D341Med (cell line): Measurements from ENCODE around the gene CDH4.

ENCODE experiments used
- DNase-seq: peaks from one replicate; pipeline ENCODE4 v3.0.0; 2012; ENCODE audit warnings: low spot score

The CDH4 gene

DNA sequence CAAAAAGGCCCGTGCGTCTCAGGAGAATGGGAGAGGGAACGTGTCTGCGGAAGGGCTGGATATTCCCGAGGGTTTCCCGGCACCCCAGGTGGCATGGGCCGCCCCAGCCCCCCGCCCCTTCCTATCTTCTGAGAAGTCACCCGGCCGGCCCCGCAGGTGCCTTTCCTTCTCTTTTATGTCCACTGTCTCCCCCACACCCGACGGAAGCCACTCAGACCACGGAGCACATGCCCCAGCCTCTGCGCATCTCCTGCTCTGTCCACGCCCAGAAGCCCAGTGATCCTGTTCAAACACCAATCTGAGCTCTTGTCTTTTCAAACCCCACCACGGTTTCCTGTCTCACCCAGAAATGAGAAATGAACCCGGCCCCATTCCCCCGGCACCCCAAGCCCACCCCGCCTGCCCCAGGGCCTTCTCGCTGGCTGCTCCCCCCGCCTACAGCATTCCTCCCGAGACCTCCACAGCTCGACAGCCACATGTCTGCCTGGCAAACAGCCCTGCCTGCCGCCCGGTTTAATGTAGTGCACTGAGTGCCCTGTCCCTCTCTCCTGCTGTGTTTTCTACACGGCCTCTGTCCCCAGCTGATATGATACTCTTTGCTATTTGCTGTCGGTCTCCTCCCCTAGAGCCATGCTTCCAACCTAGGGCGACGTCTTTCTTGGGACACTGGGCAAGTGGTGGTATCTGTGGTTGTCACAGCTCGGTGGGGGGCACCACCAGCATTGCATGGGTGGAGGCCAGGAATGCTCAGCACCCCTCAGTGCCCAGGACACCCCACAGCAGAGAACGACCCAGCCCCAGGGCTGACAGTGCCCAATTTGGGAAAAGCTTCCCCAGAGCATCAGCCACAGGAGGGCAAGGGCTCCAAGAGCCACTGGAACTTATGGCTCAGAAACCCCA is 630.9 kb downstream of the CDH4 start:
- DNase-seq = no peak

GRCh38 chr20:61883857-61884393 is 631.9 kb downstream of the CDH4 start:
- no peak for DNase-seq

DNA sequence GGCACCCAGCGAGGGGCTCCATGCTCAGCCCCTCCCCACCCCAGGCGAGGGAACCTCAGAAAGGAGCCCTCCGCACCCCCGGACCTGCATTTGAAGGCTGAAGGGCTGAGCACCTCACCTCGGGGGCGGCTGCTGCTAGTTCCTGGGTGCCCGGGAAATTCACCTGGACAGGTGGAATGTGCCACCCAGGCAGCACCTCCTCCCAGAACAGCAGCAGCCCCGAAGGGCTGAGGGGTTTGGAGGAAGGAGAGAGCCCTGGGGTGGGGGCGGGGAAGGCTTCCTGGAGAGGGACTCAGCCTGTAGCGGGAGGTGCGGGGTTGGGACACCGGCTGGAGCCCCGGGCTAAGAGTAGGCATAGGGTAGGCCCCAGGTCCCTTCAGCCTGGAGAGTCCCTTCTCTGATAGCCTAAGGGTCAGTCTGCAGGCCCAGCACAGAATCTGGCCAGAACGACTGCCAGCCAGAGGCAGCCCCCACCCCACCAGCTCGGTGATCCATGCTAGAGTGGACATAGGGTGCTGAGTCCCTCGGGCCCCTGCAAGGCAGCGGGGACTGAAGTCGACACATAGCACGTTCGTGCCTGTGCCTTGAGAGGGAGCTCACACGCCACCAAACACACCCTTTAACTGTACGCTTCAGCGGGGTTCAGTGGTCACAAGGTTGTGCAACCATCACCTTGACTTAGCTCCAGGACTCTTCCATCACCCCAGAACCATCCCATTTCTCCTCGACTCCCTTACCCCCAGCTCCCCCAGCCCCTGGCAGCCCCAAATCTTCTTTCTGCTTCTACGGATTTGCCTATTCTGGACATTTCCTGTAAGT is 632.7 kb downstream of the CDH4 start:
- DNase-seq = no peak

DNA sequence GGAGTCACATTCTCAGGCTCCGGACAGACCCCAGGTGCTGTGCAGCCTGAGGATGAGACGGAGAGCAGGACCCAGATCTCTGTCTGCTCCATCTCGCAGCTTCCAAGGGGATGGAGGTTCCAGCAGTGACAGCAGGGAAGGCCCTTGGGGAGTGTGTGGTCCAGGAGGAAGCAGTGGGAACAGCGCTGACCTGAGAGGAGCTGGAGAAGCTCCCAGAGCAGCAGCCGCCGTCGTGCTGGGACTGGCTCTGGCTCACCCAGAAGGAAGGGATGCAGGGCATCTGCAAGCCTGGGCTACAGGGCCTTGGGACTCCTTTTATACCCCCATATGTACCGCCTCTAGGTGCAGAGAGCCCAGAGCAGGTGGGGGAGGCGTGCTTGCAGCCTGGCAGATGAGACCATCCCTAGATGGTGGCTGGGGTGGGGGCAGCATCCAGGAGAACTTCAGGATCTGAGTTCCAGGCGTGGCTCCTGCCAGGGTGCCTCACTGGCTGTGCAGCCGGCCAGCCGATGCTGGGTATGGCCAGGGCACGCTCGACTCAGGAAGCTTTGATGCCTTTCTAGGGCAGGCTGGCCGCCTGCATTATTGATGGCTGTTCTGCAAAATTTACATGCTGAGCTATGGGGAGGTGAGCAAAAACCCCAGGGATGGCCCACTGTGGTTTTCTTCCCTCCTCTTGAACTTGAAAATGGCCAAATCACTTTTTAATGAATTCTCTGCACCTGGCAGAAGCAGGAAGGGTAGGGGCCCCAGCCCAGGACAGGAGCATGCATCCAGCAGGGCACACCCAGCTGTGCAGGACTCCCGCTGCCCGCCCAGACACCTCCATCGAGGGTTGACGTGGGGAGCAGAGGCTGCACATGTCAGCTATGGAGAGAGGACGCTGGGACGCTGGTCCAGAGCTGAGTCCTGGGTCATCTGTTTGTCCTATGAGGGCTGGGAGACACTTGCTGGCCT is 634.0 kb downstream of the CDH4 start:
- no peak for DNase-seq

- DNase-seq = peak; percentile 75
Measured at GRCh38 chr20:61886721-61887595, 634.9 kb downstream of the CDH4 start.

DNA sequence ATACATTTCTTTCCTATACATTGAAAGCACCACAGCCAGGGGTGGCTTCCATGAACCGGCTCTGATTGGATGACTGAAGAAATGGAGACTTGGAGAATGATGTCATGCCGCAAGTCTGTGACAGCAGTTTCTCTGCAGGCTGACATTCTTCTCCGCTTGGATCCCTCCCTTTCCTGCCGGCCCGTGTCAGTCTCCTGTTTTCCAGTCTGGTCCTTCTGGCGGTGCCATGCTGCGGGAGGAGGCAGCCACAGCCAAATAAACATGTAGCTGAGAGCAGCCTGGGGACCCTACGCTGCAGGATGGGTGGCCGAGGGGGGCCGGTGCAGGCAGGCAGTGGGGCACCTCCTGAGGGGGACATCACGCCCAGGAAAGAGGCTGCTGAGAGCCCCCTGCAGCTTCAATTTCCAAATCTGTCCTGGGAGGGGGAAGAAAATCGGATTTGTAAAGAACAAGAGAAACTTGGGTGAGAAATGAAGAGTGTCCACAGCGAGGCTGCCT is 635.6 kb downstream of the CDH4 start:
- DNase-seq = no peak

- DNase-seq = no peak
Measured at GRCh38 chr20:61888101-61888865, 636.2 kb downstream of the CDH4 start.

DNA sequence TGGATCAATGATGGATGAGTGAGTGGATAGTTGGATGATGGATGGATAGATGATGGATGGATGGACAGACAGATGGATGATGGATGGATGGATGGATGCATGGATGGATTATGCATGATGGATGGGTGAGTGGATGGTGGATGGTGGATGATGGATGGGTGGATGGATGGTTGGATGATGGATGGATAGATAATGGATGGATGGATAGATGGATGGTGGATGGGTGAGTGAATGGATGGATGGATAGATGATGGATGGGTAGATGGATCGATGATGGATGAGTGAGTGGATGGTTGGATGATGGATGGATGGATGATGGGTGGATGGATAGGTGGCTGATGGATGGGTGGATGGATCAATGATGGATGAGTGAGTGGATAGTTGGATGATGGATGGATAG is 637.6 kb downstream of the CDH4 start:
- DNase-seq = no peak

GRCh38 chr20:61890210-61890609 is 638.1 kb downstream of the CDH4 start:
- DNase-seq = no peak

DNA sequence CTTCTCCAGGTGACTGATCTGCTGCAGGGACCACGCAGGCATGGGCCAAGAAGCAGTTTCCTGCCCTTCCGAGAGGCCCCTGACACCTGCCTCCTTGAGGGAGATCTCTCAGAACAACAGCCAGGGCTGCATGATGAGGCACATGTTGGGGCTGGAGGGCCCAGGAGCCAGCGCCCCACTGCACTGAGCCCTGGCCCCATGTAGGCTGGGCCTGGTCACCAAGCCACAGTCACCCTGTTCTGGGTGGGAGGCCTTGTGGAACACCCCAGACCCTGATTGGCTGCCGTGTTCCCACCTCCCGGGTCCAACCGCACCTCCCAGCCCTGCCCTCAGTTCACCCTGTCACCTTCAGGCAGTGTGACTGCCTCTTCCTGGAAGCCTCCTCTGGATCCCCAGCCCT is 639.4 kb downstream of the CDH4 start:
- no peak for DNase-seq

- no peak for DNase-seq
Measured at GRCh38 chr20:61891916-61892649, 640.0 kb downstream of the CDH4 start.

- DNase-seq = no peak
Measured at GRCh38 chr20:61895016-61895415, 643.0 kb downstream of the CDH4 start.

- DNase-seq = no peak
Measured at GRCh38 chr20:61895686-61896057, 643.6 kb downstream of the CDH4 start.

DNA sequence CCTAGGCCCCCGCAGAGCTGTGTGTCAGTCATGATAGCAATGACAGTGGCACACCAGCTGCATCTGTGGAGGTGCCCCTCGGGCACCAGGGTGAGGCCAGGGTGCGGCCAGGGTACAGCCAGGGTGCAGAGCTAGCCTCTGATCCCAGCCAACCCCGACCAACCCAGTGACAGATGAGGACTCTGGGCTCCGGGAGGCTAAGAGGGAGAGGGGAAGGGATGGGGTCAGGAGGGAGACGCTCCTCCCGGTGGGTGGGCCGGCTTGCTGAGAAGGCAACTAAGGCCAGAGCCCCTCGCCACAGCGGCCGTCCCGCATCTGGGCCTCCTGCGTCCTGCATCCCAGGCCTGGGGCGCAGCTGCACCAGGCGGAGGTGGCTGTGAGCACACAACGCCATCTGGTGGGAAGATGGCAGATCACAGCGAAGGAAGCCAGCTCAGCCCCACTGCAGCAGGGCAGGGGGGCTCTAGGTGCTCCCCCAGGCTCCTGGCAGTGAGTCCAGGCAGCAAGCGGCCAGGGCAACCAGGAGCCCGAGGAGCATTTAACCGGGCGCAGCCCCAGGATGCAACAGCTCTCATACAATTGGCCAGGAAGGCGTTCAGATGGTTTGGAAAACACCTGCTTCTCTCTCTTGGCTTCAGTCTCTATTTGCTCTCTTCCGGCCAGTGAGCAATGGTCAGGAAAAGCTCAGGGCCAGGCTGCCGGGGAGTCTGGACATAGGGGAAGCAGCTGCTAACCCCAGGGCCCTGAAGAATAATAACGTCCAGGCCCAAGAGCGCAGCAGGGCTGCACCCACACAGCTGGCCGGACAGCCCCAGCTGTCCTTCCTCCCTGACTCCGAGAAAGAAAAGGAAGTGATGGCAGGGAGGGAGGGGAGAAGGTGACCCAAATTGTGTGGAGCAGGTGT is 644.2 kb downstream of the CDH4 start:
- peak; percentile 90 for DNase-seq

DNA sequence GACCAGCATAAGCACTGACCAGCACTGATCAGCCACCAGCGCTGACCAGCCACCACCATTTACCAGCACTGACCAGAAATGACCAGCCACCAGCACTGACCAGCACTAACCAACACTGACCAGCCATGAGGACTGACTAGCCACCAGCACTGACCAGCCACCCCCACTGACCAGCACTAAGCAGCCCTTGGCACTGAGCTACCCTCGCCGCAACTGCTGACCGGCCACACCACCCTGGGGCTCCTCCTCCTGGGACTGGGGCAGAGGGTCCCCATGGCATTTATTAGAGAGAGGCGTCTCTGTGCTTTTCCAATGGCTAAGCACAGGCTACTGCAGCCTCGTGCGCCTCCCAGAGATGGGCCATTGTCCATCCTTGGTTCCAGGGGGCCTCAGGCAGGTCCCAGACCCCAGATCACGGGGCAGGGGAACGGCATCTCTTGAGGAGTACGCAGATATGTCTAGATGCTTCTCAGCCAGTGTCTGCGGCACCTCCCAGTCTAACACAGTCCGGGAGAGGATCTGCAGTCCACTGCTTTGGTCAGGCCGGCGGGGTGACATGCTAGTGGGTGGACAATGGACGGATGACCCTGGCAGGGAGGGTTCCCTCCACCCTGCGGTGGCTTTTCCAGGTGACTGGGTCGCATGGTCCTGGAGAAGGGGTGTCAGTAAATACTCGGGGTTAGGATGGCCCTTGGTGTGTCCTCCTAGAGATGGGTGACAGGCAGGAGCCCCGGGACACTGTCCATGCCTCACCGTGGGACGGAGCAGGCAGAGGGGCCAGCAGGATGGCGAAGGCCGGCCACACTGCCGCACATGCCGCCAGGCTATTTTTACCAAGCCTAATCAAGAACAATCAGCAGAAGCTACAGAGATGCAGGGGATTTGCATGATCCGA is 645.6 kb downstream of the CDH4 start:
- DNase-seq = no peak

DNA sequence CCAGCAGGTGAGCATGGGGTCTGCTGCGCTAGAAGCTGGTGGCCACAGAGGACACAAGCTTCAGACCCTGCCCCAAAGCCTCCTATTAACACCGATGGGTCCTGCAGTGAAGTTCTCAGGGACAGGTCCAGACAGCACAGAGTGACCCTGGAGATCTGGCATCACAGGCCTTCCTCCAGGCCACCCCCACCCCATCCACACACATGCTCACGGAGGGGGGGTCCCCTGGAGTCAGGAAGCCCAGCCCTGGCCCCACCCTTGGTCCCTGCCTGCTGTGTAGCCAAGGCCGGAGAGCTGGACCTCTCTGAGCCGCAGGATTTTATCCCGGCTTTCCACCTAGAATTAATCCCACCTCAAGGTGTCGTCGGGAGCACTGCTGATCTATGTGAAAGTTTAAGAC is 646.3 kb downstream of the CDH4 start:
- DNase-seq = no peak
